IMR-90 (cell line): ENCODE results near the gene NTN4. TPM values are rescaled to one million over a fixed set of nuclear protein-coding genes. Genes with fewer than 3 reads are reported as not detected.

Experiments used
- ATAC-seq: fragments of 200-7000 bp; cut with Tn5 transposase; 2 replicates; pipeline ENCODE4 v1.9.1; 2020; ENCODE audit warnings: low read depth, mild to moderate bottlenecking, moderate library complexity
- BruUV-seq: library from RNA; stranded (reverse); fragments of 400-500 nt; replicated peaks from 2 replicates; lab custom pipeline; 2021; lab: Mats Ljungman, UMichigan
- CTCF ChIA-PET: fragments of 300-600 bp; formaldehyde crosslinking; extraction: SDS; loops from one replicate; lab custom pipeline; 2021; ENCODE audit warnings: antibody characterized with exemption; lab: Yijun Ruan, JAX
- POLR2A ChIA-PET: fragments of 300-600 bp; sonication (Branson Sonifier 250); formaldehyde crosslinking; loops from one replicate; lab custom pipeline; 2022; ENCODE audit warnings: antibody characterized with exemption; ENCODE audit not compliant: unreplicated experiment; lab: Charles Lee
- DNase-seq: peaks from one replicate; pipeline ENCODE4 v3.0.0; 2013
- H2AFZ ChIP-seq: replicated peaks from 2 replicates; pipeline ENCODE3; 2013; ENCODE audit warnings: low read length, mild to moderate bottlenecking; ENCODE audit not compliant: poor library complexity
- H2AK5ac ChIP-seq: 2 replicates; pipeline ENCODE4 v1.6.1; 2013; ENCODE audit warnings: low read depth, low read length, inconsistent platforms
- H2AK9ac ChIP-seq: replicated peaks from 2 replicates; pipeline ENCODE3; 2013; ENCODE audit warnings: mild to moderate bottlenecking, low read depth, low read length, moderate library complexity; ENCODE audit not compliant: poor library complexity
- H2BK120ac ChIP-seq: 2 replicates; pipeline ENCODE4 v1.6.1; 2013; ENCODE audit warnings: low read depth, low read length, inconsistent platforms
- H2BK15ac ChIP-seq: 3 replicates; pipeline ENCODE4 v1.6.1; 2013; ENCODE audit warnings: low read depth, low read length, inconsistent platforms
- H2BK20ac ChIP-seq: 2 replicates; pipeline ENCODE4 v1.6.1; 2013; ENCODE audit warnings: low read depth, mild to moderate bottlenecking, inconsistent platforms, low read length, moderate library complexity
- H2BK5ac ChIP-seq: 2 replicates; pipeline ENCODE4 v1.6.1; 2013; ENCODE audit warnings: mild to moderate bottlenecking, low read depth, low read length, inconsistent platforms; ENCODE audit not compliant: poor library complexity, severe bottlenecking
- H3K14ac ChIP-seq: replicated peaks from 2 replicates; pipeline ENCODE4 v1.6.1; 2013; ENCODE audit warnings: low read depth, low read length, inconsistent platforms
- H3K18ac ChIP-seq: 2 replicates; pipeline ENCODE4 v1.6.1; 2013; ENCODE audit warnings: low read depth, low read length, control low read depth
- H3K23ac ChIP-seq: 2 replicates; pipeline ENCODE4 v1.6.1; 2013; ENCODE audit warnings: low read depth, low read length, inconsistent platforms
- H3K27ac ChIP-seq: 2 replicates; pipeline ENCODE4 v1.5.1; 2013; ENCODE audit warnings: mild to moderate bottlenecking, control low read depth, low read length; ENCODE audit not compliant: insufficient read depth
- H3K27me3 ChIP-seq: 2 replicates; pipeline ENCODE4 v1.6.1; 2013; ENCODE audit warnings: low read length; ENCODE audit not compliant: control insufficient read depth, insufficient read depth
- H3K36me3 ChIP-seq: 2 replicates; pipeline ENCODE4 v1.6.1; 2013; ENCODE audit warnings: low read length, mixed read lengths; ENCODE audit not compliant: control insufficient read depth, insufficient read depth
- H3K4ac ChIP-seq: 2 replicates; pipeline ENCODE4 v1.6.1; 2013; ENCODE audit warnings: low read depth, low read length, inconsistent platforms
- H3K4me1 ChIP-seq: 2 replicates; pipeline ENCODE4 v1.6.1; 2013; ENCODE audit warnings: low read length, mixed read lengths; ENCODE audit not compliant: control insufficient read depth, insufficient read depth
- H3K4me2 ChIP-seq: 2 replicates; pipeline ENCODE4 v1.6.1; 2013; ENCODE audit warnings: low read depth, mild to moderate bottlenecking, control low read depth, low read length, moderate library complexity
- H3K4me3 ChIP-seq: 2 replicates; pipeline ENCODE4 v1.5.1; 2013; ENCODE audit warnings: low read depth, mild to moderate bottlenecking, control low read depth, low read length, moderate library complexity; ENCODE audit not compliant: insufficient read depth
- H3K56ac ChIP-seq: 2 replicates; pipeline ENCODE4 v1.6.1; 2013; ENCODE audit warnings: low read length, inconsistent platforms; ENCODE audit not compliant: insufficient read depth; ENCODE audit errors: extremely low read depth
- H3K79me1 ChIP-seq, 2 experiments: 2 replicates each; pipeline ENCODE4 v1.6.1; 2013; ENCODE audit warnings: low read length in 2 of 2, inconsistent platforms in 1 of 2, low read depth in 1 of 2
- H3K9ac ChIP-seq: 2 replicates; pipeline ENCODE4 v1.6.1; 2013; ENCODE audit warnings: low read depth, low read length, control low read depth
- H3K9me1 ChIP-seq: 2 replicates; pipeline ENCODE4 v1.6.1; 2013; ENCODE audit warnings: low read length, inconsistent platforms; ENCODE audit not compliant: insufficient read depth
- H3K9me3 ChIP-seq: 2 replicates; pipeline ENCODE4 v1.6.1; 2013; ENCODE audit warnings: low read length; ENCODE audit not compliant: control insufficient read depth, insufficient read depth
- H4K20me1 ChIP-seq: 2 replicates; pipeline ENCODE4 v1.6.1; 2013; ENCODE audit warnings: low read length, inconsistent platforms; ENCODE audit not compliant: insufficient read depth
- H4K5ac ChIP-seq: 2 replicates; pipeline ENCODE4 v1.6.1; 2013; ENCODE audit warnings: mild to moderate bottlenecking, low read depth, low read length, control low read depth
- H4K8ac ChIP-seq, 2 experiments: 2 replicates each; pipeline ENCODE4 v1.6.1; 2013; ENCODE audit warnings: low read depth in 2 of 2, low read length in 2 of 2, control low read depth in 1 of 2, inconsistent platforms in 1 of 2
- H4K91ac ChIP-seq: 2 replicates; pipeline ENCODE4 v1.6.1; 2013; ENCODE audit warnings: low read depth, low read length, inconsistent platforms; ENCODE audit not compliant: insufficient read depth
- CTCF ChIP-seq: conservative IDR thresholded peaks from 2 replicates; pipeline ENCODE4 v1.5.1; 2012; ENCODE audit warnings: mild to moderate bottlenecking, low read depth, low read length, improper control_type of control experiment
- SMC3 ChIP-seq: fragments of 150-350 bp; IDR thresholded peaks from 2 replicates; pipeline ENCODE4 v1.6.1; 2016; ENCODE audit warnings: low read depth, mild to moderate bottlenecking, antibody characterized with exemption, low read length, moderate library complexity
- WGBS, 2 experiments: methylation state at CpG; one replicate each; pipeline versions ENCODE4 v1.1.5 to v1.1.7; 2013; ENCODE audit warnings: missing lambda C conversion rate in 2 of 2; ENCODE audit not compliant: insufficient read length in 1 of 2; ENCODE audit errors: extremely low coverage in 2 of 2; 5-methylcytosine and 5-hydroxymethylcytosine counted together
- dilution Hi-C: fragments of 300-500 bp; cut with HindIII; formaldehyde crosslinking; loops from one replicate; pipeline ENCODE4 v1.14.3; 2018; ENCODE audit warnings: low sequenced_read_pairs; ENCODE audit not compliant: unreplicated experiment
- in situ Hi-C: fragments of 300-500 bp; cut with MboI; formaldehyde crosslinking; loops from 3 replicates; pipeline ENCODE4 v1.14.3; 2019; ENCODE audit warnings: low sequenced_read_pairs, inconsistent platforms, mixed read lengths
- intact Hi-C: fragments of 100-400 bp; cut with micrococcal nuclease; formaldehyde crosslinking; loops from 2 replicates; pipeline ENCODE4 v1.10.0; 2022
- polyA plus RNA-seq, 3 experiments: library from polyadenylated mRNA; depleted of rRNA; stranded (reverse); fragments of >200 nt; gene quantifications; 2 replicates each; pipeline ENCODE4 v1.2.3, GENCODE V29; 2012; ENCODE audit warnings: low replicate concordance in 1 of 3
- total RNA-seq: library from RNA; depleted of rRNA; stranded (reverse); fragments of >200 nt; gene quantifications from 2 replicates; pipeline ENCODE4 v1.2.3, GENCODE V29; 2012

NTN4 gene
- total and polyA plus RNA-seq, 2 of the 4 experiments (the other 2 are of a cell fraction) = 54.6 to 56.6 TPM

GRCh38 chr12:95693689-95694088, 96.9 kb downstream of the NTN4 start:
- Histone ChIP-seq H3K4me1 (no peaks in the 10 kb centered on the region), H3K9ac (no peak overlapping the region), H3K56ac (no peak overlapping the region), H3K79me1 (no peaks in the 10 kb centered on the region; a peak in 1 of 4 replicates), H3K9me3 (no peaks in the 10 kb centered on the region), H4K8ac (no peak overlapping the region), H2AFZ (no peak overlapping the region), H2BK5ac (no peak overlapping the region), H2AK5ac (no peak overlapping the region), H3K4ac (no peak overlapping the region), H3K27me3 (no peaks in the 10 kb centered on the region; the same call in 1 of the 2 replicates), H2BK120ac (no peak overlapping the region), H4K91ac (no peak overlapping the region), H2BK15ac (no peak overlapping the region), H2BK20ac (no peak overlapping the region), H3K27ac (no peak overlapping the region), H3K4me3 (no peak overlapping the region), H3K4me2 (no peak overlapping the region), H3K9me1 (no peaks in the 10 kb centered on the region), H4K20me1 (no peaks in the 10 kb centered on the region), H2AK9ac (no peak overlapping the region), H4K5ac (no peak overlapping the region), H3K36me3 (peaks cover 4% of the 10 kb centered on the region; the same call in 1 of the 2 replicates), H3K14ac (no peak overlapping the region), H3K23ac (no peak overlapping the region), H3K18ac (no peak overlapping the region)
- ATAC-seq (no peak), DNase-seq (no peak)
- in situ Hi-C loops = no loop called here
- dilution Hi-C loops = no loop called here
- no peak for TF ChIP-seq CTCF
- no peak for TF ChIP-seq SMC3
- intact Hi-C loops = no loop called here
- CTCF ChIA-PET = interaction anchor here (0.7 kb wide), 1 partner anchor 10 kb away, joined by 3 read pairs; no protein-coding TSS in a partner anchor
- POLR2A ChIA-PET = no interaction called here
- no CpG with 5 or more reads among the region's 2 CpGs for WGBS, 2 experiments
- no TSS peak for BruUV-seq
